ENCODE measurements around the gene SPIN2B. TPM values are rescaled to one million over a fixed set of nuclear protein-coding genes. Genes with fewer than 3 reads are reported as not detected.
"Not testable (repeated sequence)": the region's sequence is repeated elsewhere in the genome, so short reads cannot be mapped to it uniquely, and the experiment has no call there.

The SPIN2B gene
- 1 to 10 TPM; 2.2 to 7.4 (median 3.2) TPM for total RNA-seq

GRCh38 chrX:57121162-57121755 is at the start of gene SPIN2B:
Gene SPIN2B, minus strand, starts transcription at chrX:57121548.
- Histone ChIP-seq H3K27ac (peak within 1 kb of the TSS; percentile 75 to 87 (median 86)), H3K4me1 (peaks cover 0 to 5% (median 0%) of the 10 kb centered on the region in 3 donors), H3K27me3 (no peaks in the 10 kb centered on the region), H3K4me3 (peak within 1 kb of the TSS; percentile 50 to 77 (median 64)), H3K36me3 (no peaks in the 10 kb centered on the region), H3K9me3 (no peaks in the 10 kb centered on the region)
- DNase-seq = peak; percentile 29
- WGBS, 2 donors = 0 to 43% methylated on average over 1 to 29 of the region's 43 CpGs
- intact Hi-C loops (cut with DNase I) = loop anchor here (10.0 kb wide), 1 partner anchor 1324 kb away; no protein-coding TSS in a partner anchor
- TF ChIP-seq CTCF (IDR thresholded peaks at IDR 0.05) (no peak), POLR2A (IDR thresholded peaks at IDR 0.05) (peak in 2 of 4 donors; percentile 4 to 57)

GRCh38 chrX:57156397-57157049 is 35.2 kb upstream of the SPIN2B start:
- Histone ChIP-seq H3K9me3 (no peaks in the 10 kb centered on the region), H3K36me3 (no peaks in the 10 kb centered on the region), H3K4me1 (no peaks in the 10 kb centered on the region), H3K27ac (no peak overlapping the region), H3K27me3 (no peaks in the 10 kb centered on the region), H3K4me3 (no peak overlapping the region)
- TF ChIP-seq CTCF (IDR thresholded peaks at IDR 0.05) (peak in 2 of 6 experiments; percentile 9 to 45), POLR2A (IDR thresholded peaks at IDR 0.05) (no peak)
- DNase-seq = no peak
- intact Hi-C loops (cut with DNase I) = no loop called here
- 30 to 80% methylated on average over 2 to 3 of the region's 5 CpGs for WGBS, 2 donors

- Histone ChIP-seq H3K27ac (no peak overlapping the region), H3K9me3 (no peaks in the 10 kb centered on the region), H3K36me3 (no peaks in the 10 kb centered on the region), H3K27me3 (no peaks in the 10 kb centered on the region), H3K4me3 (no peak overlapping the region), H3K4me1 (no peaks in the 10 kb centered on the region)
- WGBS, 2 donors = 69 to 90% methylated on average over 2 of the region's 2 CpGs
- TF ChIP-seq POLR2A (IDR thresholded peaks at IDR 0.05) (no peak), CTCF (IDR thresholded peaks at IDR 0.05) (no peak)
- intact Hi-C loops (cut with DNase I) = no loop called here
- no peak for DNase-seq
Observed at GRCh38 chrX:57155171-57155570, 33.8 kb upstream of the SPIN2B start.

- WGBS, 2 donors = no CpG with 5 or more reads among the region's 8 CpGs
- H3K36me3 ChIP-seq; H3K4me3 ChIP-seq; H3K27me3 ChIP-seq; H3K27ac ChIP-seq; H3K4me1 ChIP-seq; intact Hi-C loops (cut with DNase I); H3K9me3 ChIP-seq; DNase-seq: not testable (repeated sequence)
Observed at GRCh38 chrX:57152222-57152621, 30.9 kb upstream of the SPIN2B start.

- Histone ChIP-seq H3K4me3 (no peak overlapping the region), H3K9me3 (no peaks in the 10 kb centered on the region), H3K27me3 (no peaks in the 10 kb centered on the region), H3K36me3 (no peaks in the 10 kb centered on the region), H3K4me1 (peaks cover 0 to 2% (median 0%) of the 10 kb centered on the region in 3 donors), H3K27ac (no peak overlapping the region)
- TF ChIP-seq CTCF (IDR thresholded peaks at IDR 0.05) (no peak), POLR2A (IDR thresholded peaks at IDR 0.05) (no peak)
- intact Hi-C loops (cut with DNase I) = no loop called here
- DNase-seq = no peak
- WGBS, 2 donors = 71 to 97% methylated on average over 4 of the region's 4 CpGs
Observed at GRCh38 chrX:57138674-57139073, 17.3 kb upstream of the SPIN2B start.

Measured in esophagus squamous epithelium (tissue), 5 donors.